Neural cell (in vitro differentiated cells): Measurements from ENCODE around the gene COL8A1.

Experiments
- CTCF ChIP-seq: fragments of 450-650 bp; IDR thresholded peaks from 2 replicates; pipeline ENCODE4 v1.5.1; 2014; ENCODE audit warnings: antibody characterized with exemption, mild to moderate bottlenecking, moderate library complexity; ENCODE audit not compliant: poor library complexity, severe bottlenecking
- TAF1 ChIP-seq: IDR thresholded peaks from 2 replicates; pipeline ENCODE4 v1.6.1; 2012; ENCODE audit warnings: low read depth
- TF ChIP-seq, protein P1 (sequence below): IDR thresholded peaks from 2 replicates; pipeline ENCODE4 v1.6.1; 2012; ENCODE audit warnings: borderline replicate concordance

- TF ChIP-seq CTCF (no peak), TAF1 (no peak)
- TF ChIP-seq, protein P1, sequence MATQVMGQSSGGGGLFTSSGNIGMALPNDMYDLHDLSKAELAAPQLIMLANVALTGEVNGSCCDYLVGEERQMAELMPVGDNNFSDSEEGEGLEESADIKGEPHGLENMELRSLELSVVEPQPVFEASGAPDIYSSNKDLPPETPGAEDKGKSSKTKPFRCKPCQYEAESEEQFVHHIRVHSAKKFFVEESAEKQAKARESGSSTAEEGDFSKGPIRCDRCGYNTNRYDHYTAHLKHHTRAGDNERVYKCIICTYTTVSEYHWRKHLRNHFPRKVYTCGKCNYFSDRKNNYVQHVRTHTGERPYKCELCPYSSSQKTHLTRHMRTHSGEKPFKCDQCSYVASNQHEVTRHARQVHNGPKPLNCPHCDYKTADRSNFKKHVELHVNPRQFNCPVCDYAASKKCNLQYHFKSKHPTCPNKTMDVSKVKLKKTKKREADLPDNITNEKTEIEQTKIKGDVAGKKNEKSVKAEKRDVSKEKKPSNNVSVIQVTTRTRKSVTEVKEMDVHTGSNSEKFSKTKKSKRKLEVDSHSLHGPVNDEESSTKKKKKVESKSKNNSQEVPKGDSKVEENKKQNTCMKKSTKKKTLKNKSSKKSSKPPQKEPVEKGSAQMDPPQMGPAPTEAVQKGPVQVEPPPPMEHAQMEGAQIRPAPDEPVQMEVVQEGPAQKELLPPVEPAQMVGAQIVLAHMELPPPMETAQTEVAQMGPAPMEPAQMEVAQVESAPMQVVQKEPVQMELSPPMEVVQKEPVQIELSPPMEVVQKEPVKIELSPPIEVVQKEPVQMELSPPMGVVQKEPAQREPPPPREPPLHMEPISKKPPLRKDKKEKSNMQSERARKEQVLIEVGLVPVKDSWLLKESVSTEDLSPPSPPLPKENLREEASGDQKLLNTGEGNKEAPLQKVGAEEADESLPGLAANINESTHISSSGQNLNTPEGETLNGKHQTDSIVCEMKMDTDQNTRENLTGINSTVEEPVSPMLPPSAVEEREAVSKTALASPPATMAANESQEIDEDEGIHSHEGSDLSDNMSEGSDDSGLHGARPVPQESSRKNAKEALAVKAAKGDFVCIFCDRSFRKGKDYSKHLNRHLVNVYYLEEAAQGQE: no peak
Observed at GRCh38 chr3:99712291-99712954, 74.0 kb downstream of the COL8A1 start.
